ENCODE results near the gene ZNF428. TPM values are rescaled to one million over a fixed set of nuclear protein-coding genes. Genes with fewer than 3 reads are reported as not detected.
A peak's percentile ranks its signal among the peaks of the same experiment; 100 is the strongest.

Gene ZNF428
- total RNA-seq, 1 donor from 2014 or later: 87.5 TPM

DNA sequence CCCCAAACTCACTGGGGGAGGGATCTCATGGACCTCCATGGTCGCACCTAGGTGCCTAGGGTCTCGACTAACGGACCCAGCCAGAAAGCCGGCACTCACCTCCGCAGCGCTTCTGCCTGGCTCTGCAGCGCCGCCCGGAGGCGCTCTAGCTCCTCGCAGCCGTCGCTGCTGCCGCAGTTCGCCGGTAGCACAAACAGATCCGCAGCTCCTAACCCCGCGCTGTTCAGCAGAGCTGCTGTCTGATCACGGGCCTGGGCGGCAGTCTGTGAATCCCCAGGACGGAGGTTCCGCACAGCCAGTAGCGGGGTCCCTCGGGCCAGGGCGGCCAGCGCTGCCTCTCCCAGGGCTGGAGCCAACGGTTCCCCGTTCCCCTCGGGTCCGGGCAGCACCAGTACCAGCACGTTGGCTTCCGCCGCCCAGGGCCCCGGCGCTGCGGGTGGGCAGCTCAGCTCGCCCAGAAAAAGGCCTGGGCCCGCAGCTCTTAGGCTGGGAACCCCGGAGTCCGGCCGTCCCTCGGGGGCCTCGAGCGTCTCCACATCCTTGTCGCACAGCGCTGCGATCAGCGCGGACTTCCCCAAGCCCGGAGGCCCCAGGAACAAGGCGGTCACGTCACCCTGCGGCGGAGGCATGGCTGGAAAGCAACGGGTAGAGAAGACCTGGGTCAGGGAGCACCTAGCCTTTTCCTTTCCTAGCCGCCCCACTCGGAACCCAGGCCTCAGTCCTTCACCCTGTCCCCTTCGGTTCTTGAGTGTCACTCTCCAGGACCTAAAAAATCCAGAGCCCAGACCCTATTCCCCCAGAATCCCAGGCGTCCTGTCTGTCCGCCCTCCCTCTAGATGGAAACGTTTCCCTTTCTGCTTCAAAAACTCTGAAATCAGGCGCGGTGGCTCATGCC, 24.5 kb downstream of the ZNF428 start:
- Mint-ChIP-seq H3K27me3 (no peaks in the 10 kb centered on the region), H3K9me3 (ENCODE audit: low read depth) (no peaks in the 10 kb centered on the region), H3K4me1 (ENCODE audit: low read depth) (peaks cover 26% of the 10 kb centered on the region), H3K27ac (peak overlapping the region; percentile 100), H3K4me3 (ENCODE audit: low read depth) (peak overlapping the region; percentile 100), H3K36me3 (ENCODE audit: insufficient read depth) (peaks cover 16% of the 10 kb centered on the region)
- TF ChIP-seq, protein P1, sequence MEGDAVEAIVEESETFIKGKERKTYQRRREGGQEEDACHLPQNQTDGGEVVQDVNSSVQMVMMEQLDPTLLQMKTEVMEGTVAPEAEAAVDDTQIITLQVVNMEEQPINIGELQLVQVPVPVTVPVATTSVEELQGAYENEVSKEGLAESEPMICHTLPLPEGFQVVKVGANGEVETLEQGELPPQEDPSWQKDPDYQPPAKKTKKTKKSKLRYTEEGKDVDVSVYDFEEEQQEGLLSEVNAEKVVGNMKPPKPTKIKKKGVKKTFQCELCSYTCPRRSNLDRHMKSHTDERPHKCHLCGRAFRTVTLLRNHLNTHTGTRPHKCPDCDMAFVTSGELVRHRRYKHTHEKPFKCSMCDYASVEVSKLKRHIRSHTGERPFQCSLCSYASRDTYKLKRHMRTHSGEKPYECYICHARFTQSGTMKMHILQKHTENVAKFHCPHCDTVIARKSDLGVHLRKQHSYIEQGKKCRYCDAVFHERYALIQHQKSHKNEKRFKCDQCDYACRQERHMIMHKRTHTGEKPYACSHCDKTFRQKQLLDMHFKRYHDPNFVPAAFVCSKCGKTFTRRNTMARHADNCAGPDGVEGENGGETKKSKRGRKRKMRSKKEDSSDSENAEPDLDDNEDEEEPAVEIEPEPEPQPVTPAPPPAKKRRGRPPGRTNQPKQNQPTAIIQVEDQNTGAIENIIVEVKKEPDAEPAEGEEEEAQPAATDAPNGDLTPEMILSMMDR (IDR thresholded peaks at IDR 0.05; ENCODE audit: unreplicated experiment): peak; percentile 85
- peak; percentile 42 for DNase-seq (ENCODE audit: low spot score, unreplicated experiment)

DNA sequence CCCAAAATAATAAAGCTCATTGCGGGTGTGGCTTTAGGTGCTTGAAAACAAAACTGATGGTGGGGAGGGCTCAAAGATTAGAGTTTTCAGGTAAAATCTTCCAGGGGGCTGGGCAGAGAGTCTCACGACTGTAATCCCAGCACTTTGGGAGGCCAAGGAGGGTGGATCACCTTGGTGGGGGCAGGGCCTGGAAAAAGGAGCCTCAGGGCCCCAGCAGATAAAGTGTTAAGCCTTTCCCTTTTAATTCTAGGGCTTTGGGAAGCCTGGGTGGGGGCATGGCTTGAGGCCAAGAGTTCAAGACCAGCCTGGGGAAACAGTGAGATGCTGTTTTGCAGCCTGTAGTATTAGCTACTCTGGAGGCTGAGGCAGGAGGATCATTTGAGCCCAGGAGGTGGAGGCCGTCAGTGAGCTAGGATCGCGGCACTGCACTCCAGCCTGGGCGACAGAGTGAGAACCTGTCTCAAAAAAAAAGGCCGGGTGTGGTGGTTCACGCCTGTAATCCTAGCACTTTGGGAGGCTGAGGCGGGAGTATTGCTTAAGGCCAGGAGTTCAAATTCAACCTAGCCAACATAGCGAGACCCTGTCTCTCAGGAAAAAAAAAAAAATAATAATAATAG, 25.2 kb downstream of the ZNF428 start:
- Mint-ChIP-seq H3K36me3 (ENCODE audit: insufficient read depth) (peaks cover 19% of the 10 kb centered on the region), H3K4me1 (ENCODE audit: low read depth) (peaks cover 26% of the 10 kb centered on the region), H3K27ac (no peak overlapping the region), H3K27me3 (no peaks in the 10 kb centered on the region), H3K4me3 (ENCODE audit: low read depth) (peak overlapping the region; percentile 100), H3K9me3 (ENCODE audit: low read depth) (no peaks in the 10 kb centered on the region)
- no peak for DNase-seq (ENCODE audit: low spot score, unreplicated experiment)
- TF ChIP-seq, protein P1 (IDR thresholded peaks at IDR 0.05; ENCODE audit: unreplicated experiment): no peak

DNA sequence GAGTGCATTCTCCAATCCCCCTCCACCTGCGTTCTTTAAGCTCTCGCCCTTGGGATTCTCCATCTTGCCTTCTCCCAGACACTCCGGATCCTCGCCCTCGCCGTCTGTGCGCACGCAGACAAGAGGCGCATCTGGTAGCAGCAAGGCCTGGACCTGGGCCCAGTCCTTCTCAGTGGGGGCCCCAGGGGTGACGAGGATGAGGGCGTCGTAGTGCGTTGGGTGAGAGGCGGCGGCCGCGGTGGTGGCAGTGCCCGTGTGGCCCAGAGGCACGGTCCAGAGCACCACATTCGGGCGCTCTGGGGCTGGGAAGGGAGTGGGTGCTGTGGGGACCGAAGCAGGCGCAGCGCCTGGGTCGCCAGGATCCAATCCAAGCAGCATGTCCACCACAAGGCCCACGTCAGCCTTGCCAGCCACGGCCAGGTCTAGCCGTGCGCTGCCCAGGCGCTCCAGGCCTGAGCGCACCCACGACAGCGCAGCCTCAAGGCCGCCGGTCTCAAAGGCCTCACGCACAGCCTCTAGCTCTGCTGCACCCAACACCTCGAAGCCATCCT, 26.6 kb downstream of the ZNF428 start:
- Mint-ChIP-seq H3K27me3 (no peaks in the 10 kb centered on the region), H3K27ac (peak overlapping the region; percentile 47), H3K4me3 (ENCODE audit: low read depth) (no peak overlapping the region), H3K36me3 (ENCODE audit: insufficient read depth) (peaks cover 17% of the 10 kb centered on the region), H3K4me1 (ENCODE audit: low read depth) (peaks cover 25% of the 10 kb centered on the region), H3K9me3 (ENCODE audit: low read depth) (no peaks in the 10 kb centered on the region)
- TF ChIP-seq, protein P1 (IDR thresholded peaks at IDR 0.05; ENCODE audit: unreplicated experiment): no peak
- DNase-seq (ENCODE audit: low spot score, unreplicated experiment): no peak

DNA sequence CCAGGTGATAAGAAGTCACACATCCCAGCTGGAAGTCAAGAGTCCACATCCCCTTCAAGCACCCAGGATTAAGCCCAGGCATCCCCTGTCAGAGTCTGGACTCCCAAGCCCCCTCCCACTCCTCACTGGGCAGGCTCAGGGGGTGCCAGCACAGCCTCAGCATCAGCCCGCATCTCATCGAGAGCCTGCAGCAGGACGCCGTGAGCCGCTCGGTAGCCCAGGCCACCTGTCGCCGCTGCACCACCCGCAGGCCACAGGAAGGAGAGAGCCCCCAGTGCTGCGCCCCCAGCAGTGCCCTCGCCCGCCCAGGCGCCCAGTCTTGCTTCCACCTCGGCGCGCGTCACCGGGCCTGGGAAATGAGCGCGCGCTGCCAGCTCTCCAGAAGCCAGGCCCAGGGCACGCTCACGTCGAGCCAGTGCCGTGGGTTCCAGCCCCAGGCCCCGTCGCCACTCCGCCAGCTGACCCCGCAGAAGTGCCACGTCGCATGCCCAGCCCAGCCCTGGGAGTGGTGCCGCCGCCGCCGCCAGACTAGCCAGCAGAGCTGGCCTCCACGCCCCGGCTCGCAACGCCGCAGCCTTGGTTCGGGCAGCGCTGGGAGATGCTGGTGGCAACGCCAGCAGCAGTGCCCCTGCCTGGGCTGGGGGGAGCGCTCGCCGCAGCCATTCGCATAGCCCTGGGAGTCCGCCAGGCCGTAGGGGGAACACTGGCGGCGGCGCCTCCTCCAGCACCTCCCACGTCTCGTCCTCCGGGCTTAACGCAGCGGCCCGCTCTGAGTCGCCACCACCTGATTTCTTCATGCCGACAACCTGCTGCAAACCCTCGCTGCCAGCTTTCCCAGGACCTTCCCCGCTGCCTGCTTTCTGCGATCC, 27.3 kb downstream of the ZNF428 start:
- Mint-ChIP-seq H3K36me3 (ENCODE audit: insufficient read depth) (peaks cover 17% of the 10 kb centered on the region), H3K27me3 (no peaks in the 10 kb centered on the region), H3K4me3 (ENCODE audit: low read depth) (no peak overlapping the region), H3K4me1 (ENCODE audit: low read depth) (peaks cover 17% of the 10 kb centered on the region), H3K9me3 (ENCODE audit: low read depth) (no peaks in the 10 kb centered on the region), H3K27ac (no peak overlapping the region)
- TF ChIP-seq, protein P1 (IDR thresholded peaks at IDR 0.05; ENCODE audit: unreplicated experiment): no peak
- no peak for DNase-seq (ENCODE audit: low spot score, unreplicated experiment)
